GM11168 (cell line): ENCODE results near the gene PIGO.

Experiments used
- in situ Hi-C: fragments of 300-500 bp; cut with MboI; formaldehyde crosslinking; loops from one replicate; pipeline ENCODE4 v1.12.0; 2022; ENCODE audit warnings: low sequenced_read_pairs; ENCODE audit not compliant: unreplicated experiment

The PIGO gene

GRCh38 chr9:35073279-35073612, 23.1 kb downstream of the PIGO start:
- in situ Hi-C loops, result loop anchor here (25.0 kb wide), 1 partner anchor 664 kb away; the partner anchor contains the start of genes CREB3, GBA2, RGP1 and TLN1

- in situ Hi-C loops, result loop anchor here (25.0 kb wide), 1 partner anchor 665 kb away; the partner anchor contains the start of genes CREB3, GBA2, RGP1 and TLN1
Observed at GRCh38 chr9:35072461-35073278, 23.7 kb downstream of the PIGO start, which contains the start of gene VCP. Gene VCP, minus strand, starts transcription at chr9:35072625. Its CDS starts 272 bp downstream, at chr9:35072353.

GRCh38 chr9:35071814-35072460, 24.5 kb downstream of the PIGO start:
- in situ Hi-C loops, result loop anchor here (25.0 kb wide), 1 partner anchor 665 kb away; the partner anchor contains the start of genes CREB3, GBA2, RGP1 and TLN1

GRCh38 chr9:35070823-35071813, 25.3 kb downstream of the PIGO start:
- in situ Hi-C loops, result loop anchor here (25.0 kb wide), 1 partner anchor 666 kb away; the partner anchor contains the start of genes CREB3, GBA2, RGP1 and TLN1

- in situ Hi-C loops, result loop anchor here (25.0 kb wide), 1 partner anchor 668 kb away; the partner anchor contains the start of genes CREB3, GBA2, RGP1 and TLN1
Observed at GRCh38 chr9:35069020-35069419, 27.4 kb downstream of the PIGO start.

- in situ Hi-C loops, result loop anchor here (25.0 kb wide), 1 partner anchor 670 kb away; the partner anchor contains the start of genes CREB3, GBA2, RGP1 and TLN1
Observed at GRCh38 chr9:35067056-35067455, 29.3 kb downstream of the PIGO start.

GRCh38 chr9:35060548-35061207, 35.7 kb downstream of the PIGO start:
- in situ Hi-C loops, result loop anchor here (25.0 kb wide), 1 partner anchor 677 kb away; the partner anchor contains the start of genes CREB3, GBA2, RGP1 and TLN1

GRCh38 chr9:35059438-35059837, 37.0 kb downstream of the PIGO start:
- in situ Hi-C loops, result loop anchor here (10.0 to 25.0 kb wide), 2 partner anchors 165 to 678 kb away; partner anchors contain the start of genes CREB3, GBA2, RGP1 and TLN1

GRCh38 chr9:35057271-35057620, 39.1 kb downstream of the PIGO start:
- in situ Hi-C loops, result loop anchor here (10.0 to 25.0 kb wide), 2 partner anchors 162 to 680 kb away; partner anchors contain the start of genes CREB3, GBA2, RGP1 and TLN1

- in situ Hi-C loops, result loop anchor here (10.0 to 25.0 kb wide), 2 partner anchors 162 to 681 kb away; partner anchors contain the start of genes CREB3, GBA2, RGP1 and TLN1
Observed at GRCh38 chr9:35056571-35057270, 39.7 kb downstream of the PIGO start.

- in situ Hi-C loops, result loop anchor here (10.0 to 25.0 kb wide), 2 partner anchors 160 to 682 kb away; partner anchors contain the start of genes CREB3, GBA2, RGP1 and TLN1
Observed at GRCh38 chr9:35054871-35055644, 41.3 kb downstream of the PIGO start.

GRCh38 chr9:35054185-35054835, 42.1 kb downstream of the PIGO start:
- in situ Hi-C loops, result loop anchor here (10.0 to 25.0 kb wide), 2 partner anchors 160 to 683 kb away; partner anchors contain the start of genes CREB3, GBA2, RGP1 and TLN1

GRCh38 chr9:35051069-35051967, 45.1 kb downstream of the PIGO start:
- in situ Hi-C loops, result loop anchor here (10.0 to 25.0 kb wide), 2 partner anchors 157 to 686 kb away; partner anchors contain the start of genes CREB3, GBA2, RGP1 and TLN1

- in situ Hi-C loops, result no loop called here
Observed at GRCh38 chr9:35048511-35048910, 47.9 kb downstream of the PIGO start.

GRCh38 chr9:35044071-35044470, 52.3 kb downstream of the PIGO start:
- in situ Hi-C loops, result no loop called here
